Neural cell (in vitro differentiated cells): ENCODE results near the gene PPP1R9B.

ENCODE experiments used
- EZH2 ChIP-seq: fragments of 200-600, 300-800 bp; shearing (Covaris generic), sonication (generic); IDR thresholded peaks from 2 replicates; pipeline ENCODE4 v1.6.1; 2014; ENCODE audit warnings: antibody characterized with exemption, low read length, borderline replicate concordance, mild to moderate bottlenecking; ENCODE audit not compliant: insufficient read depth, poor library complexity, severe bottlenecking
- POLR2AphosphoS5 ChIP-seq: IDR thresholded peaks from 2 replicates; pipeline ENCODE4 v1.6.1; 2012
- RAD21 ChIP-seq: fragments of 450-650 bp; conservative IDR thresholded peaks from 2 replicates; pipeline ENCODE4 v1.6.1; 2014; ENCODE audit warnings: antibody characterized with exemption, mild to moderate bottlenecking, moderate library complexity
- TF ChIP-seq, protein P1 (sequence below): fragments of 450-650 bp; IDR thresholded peaks from 2 replicates; pipeline ENCODE4 v1.5.1; 2014; ENCODE audit warnings: antibody characterized with exemption, mild to moderate bottlenecking, moderate library complexity; ENCODE audit not compliant: poor library complexity, severe bottlenecking

DNA sequence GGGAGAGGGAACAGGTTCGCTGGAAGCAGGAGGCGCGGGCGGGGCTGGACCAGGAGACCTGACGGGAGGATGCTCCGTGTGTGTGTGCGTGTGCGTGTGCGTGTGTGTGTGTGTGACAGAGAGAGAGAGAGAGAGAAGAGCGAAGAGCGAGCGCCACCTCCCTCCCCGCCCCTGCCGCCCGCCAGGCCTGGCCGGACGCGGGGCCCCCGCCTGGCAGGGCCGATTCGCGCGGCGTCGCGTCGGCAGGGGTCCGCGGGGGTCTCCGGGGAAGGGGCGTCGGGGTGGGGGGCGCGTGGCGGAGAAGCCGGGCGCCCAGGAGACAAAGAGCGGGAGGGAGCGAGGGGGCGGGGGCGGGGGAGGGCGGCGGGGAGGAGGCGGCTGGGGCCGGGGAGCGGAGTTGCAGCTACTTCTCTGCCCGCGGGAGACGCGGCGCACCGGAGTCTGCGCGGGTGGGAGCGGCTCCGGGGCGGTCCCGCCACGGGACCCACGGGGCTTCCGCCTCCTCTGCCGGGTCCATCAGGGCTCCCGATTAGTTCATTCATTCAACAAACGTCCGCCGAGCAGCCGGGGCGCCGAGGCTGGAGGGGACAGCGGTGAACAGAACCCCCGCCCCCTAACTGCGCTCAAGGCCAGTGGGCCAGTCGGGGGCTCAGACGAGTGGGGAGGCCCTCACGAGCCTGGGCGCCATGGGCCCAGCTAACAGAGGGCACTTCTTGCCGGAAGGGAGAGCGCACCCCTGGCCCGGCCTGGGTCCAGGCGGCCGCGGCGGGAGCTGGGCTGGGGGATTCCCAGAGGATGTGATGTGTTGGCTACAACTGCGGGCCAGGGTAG lies 20.5 kb downstream of the PPP1R9B start, which contains the start of gene SAMD14:
- TF ChIP-seq, protein P1, sequence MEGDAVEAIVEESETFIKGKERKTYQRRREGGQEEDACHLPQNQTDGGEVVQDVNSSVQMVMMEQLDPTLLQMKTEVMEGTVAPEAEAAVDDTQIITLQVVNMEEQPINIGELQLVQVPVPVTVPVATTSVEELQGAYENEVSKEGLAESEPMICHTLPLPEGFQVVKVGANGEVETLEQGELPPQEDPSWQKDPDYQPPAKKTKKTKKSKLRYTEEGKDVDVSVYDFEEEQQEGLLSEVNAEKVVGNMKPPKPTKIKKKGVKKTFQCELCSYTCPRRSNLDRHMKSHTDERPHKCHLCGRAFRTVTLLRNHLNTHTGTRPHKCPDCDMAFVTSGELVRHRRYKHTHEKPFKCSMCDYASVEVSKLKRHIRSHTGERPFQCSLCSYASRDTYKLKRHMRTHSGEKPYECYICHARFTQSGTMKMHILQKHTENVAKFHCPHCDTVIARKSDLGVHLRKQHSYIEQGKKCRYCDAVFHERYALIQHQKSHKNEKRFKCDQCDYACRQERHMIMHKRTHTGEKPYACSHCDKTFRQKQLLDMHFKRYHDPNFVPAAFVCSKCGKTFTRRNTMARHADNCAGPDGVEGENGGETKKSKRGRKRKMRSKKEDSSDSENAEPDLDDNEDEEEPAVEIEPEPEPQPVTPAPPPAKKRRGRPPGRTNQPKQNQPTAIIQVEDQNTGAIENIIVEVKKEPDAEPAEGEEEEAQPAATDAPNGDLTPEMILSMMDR, result no peak
- TF ChIP-seq EZH2, result no peak
- peak; percentile 6 for TF ChIP-seq RAD21
- TF ChIP-seq POLR2AphosphoS5, result peak; percentile 69
